Sigmoid colon (tissue), 4 donors: Measurements from ENCODE around the gene PEX10.

Source experiments
- CTCF ChIP-seq, 4 experiments: fragments of 450-650 bp in 3 of 4; fragments of 200-600 bp in 1 of 4; IDR thresholded peaks; one replicate each; pipeline ENCODE4 v1.5.1; 2016 to 2019; ENCODE audit warnings: antibody characterized with exemption in 4 of 4, mild to moderate bottlenecking in 3 of 4, moderate library complexity in 2 of 4
- EP300 ChIP-seq, 4 donors: sonication (generic); formaldehyde crosslinking; IDR thresholded peaks; one replicate each; pipeline ENCODE4 v1.6.1; 2017; ENCODE audit warnings: antibody characterized with exemption in 4 of 4
- POLR2A ChIP-seq, 2 donors: fragments of 450-650 bp; IDR thresholded peaks; one replicate each; pipeline ENCODE4 v1.6.1; 2016; ENCODE audit warnings: antibody characterized with exemption in 2 of 2, mild to moderate bottlenecking in 2 of 2, moderate library complexity in 2 of 2

GRCh38 chr1:2404890-2405511, 7.4 kb downstream of the PEX10 start:
- TF ChIP-seq EP300 (IDR thresholded peaks at IDR 0.05) = no peak
- TF ChIP-seq CTCF (IDR thresholded peaks at IDR 0.05) = no peak
- TF ChIP-seq POLR2A (IDR thresholded peaks at IDR 0.05) = no peak
